ENCODE measurements around the gene CEPT1. TPM values are rescaled to one million over a fixed set of nuclear protein-coding genes. Genes with fewer than 3 reads are reported as not detected.

The CEPT1 gene
- total and polyA plus RNA-seq, 10 of the 15 experiments (the other 5 are each of a cell fraction or from before 2014, with no cell fraction given) = 29.4 to 77.9 (median 54.8) TPM

- TF ChIP-seq ZNF687 (IDR thresholded peaks at IDR 0.05) (peak; percentile 52; the same call in 1 of the 2 replicates), MTA3 (IDR thresholded peaks at IDR 0.05; ENCODE audit: borderline replicate concordance, low read length) (no peak), PBX3 (IDR thresholded peaks at IDR 0.05; ENCODE audit: insufficient replicate concordance, low read depth, low read length) (no peak), NBN (IDR thresholded peaks at IDR 0.05) (peak; percentile 74), ZNF384 (IDR thresholded peaks at IDR 0.05; ENCODE audit: borderline replicate concordance, low read depth, low read length) (no peak), CTCF (IDR thresholded peaks at IDR 0.05 in 2 of 3, conservative IDR thresholded peaks at IDR 0.05 in 1 of 3; ENCODE audit: control insufficient read depth in 2 of 3, extremely low read depth in 1 of 3, insufficient read depth in 1 of 3, low read depth in 3 of 3, low read length in 3 of 3) (no peak), POLR2AphosphoS2 (IDR thresholded peaks at IDR 0.05; ENCODE audit: low read depth, low read length) (no peak), E2F8 (IDR thresholded peaks at IDR 0.05; ENCODE audit: low read depth, partially characterized antibody) (no peak), RAD21 (IDR thresholded peaks at IDR 0.05; ENCODE audit: insufficient read depth, low read depth, low read length) (no peak), CBFB (IDR thresholded peaks at IDR 0.05; ENCODE audit: low read depth) (no peak), LARP7 (IDR thresholded peaks at IDR 0.05) (no peak), GABPA (IDR thresholded peaks at IDR 0.05; ENCODE audit: low read depth) (no peak), SIN3A (IDR thresholded peaks at IDR 0.05; ENCODE audit: low read depth, low read length) (no peak), BRCA1 (IDR thresholded peaks at IDR 0.05; ENCODE audit: low read depth, low read length) (no peak), NR2F1 (conservative IDR thresholded peaks at IDR 0.05) (no peak), PKNOX1 (IDR thresholded peaks at IDR 0.05) (no peak), PAX8 (IDR thresholded peaks at IDR 0.05) (peak; percentile 94), IRF3 (IDR thresholded peaks at IDR 0.05) (no peak)
Measured at GRCh38 chr1:111204983-111205713, 65.1 kb downstream of the CEPT1 start (continued).

All from GM12878 (cell line).